ENCODE data around the gene TMEM187.

- TF ChIP-seq, protein P1, sequence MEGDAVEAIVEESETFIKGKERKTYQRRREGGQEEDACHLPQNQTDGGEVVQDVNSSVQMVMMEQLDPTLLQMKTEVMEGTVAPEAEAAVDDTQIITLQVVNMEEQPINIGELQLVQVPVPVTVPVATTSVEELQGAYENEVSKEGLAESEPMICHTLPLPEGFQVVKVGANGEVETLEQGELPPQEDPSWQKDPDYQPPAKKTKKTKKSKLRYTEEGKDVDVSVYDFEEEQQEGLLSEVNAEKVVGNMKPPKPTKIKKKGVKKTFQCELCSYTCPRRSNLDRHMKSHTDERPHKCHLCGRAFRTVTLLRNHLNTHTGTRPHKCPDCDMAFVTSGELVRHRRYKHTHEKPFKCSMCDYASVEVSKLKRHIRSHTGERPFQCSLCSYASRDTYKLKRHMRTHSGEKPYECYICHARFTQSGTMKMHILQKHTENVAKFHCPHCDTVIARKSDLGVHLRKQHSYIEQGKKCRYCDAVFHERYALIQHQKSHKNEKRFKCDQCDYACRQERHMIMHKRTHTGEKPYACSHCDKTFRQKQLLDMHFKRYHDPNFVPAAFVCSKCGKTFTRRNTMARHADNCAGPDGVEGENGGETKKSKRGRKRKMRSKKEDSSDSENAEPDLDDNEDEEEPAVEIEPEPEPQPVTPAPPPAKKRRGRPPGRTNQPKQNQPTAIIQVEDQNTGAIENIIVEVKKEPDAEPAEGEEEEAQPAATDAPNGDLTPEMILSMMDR (IDR thresholded peaks at IDR 0.05) = no peak
- TF ChIP-seq ZFX (IDR thresholded peaks at IDR 0.05; ENCODE audit: borderline replicate concordance) = no peak
Observed at GRCh38 chrX:154011376-154012335, 39.1 kb downstream of the TMEM187 start.

All from 22Rv1 (cell line).